Kidney (tissue), 14 donors: ENCODE results near the gene SPTB. TPM values are rescaled to one million over a fixed set of nuclear protein-coding genes. Genes with fewer than 3 reads are reported as not detected.

Experiments
- DNase-seq, 5 donors: peaks; one replicate each; pipeline ENCODE4 v3.0.0-alpha.2; 2013 to 2020
- FAIRE-seq: peaks from 2 replicates; lab custom pipeline; 2012; peaks lifted over from hg19 to GRCh38; lab: Jason Lieb, UNC
- H3K27ac ChIP-seq, 2 donors: one replicate each; pipeline ENCODE4 v1.7.0; 2013; ENCODE audit warnings: low read depth in 2 of 2, low read length in 2 of 2, inconsistent platforms in 1 of 2
- H3K27me3 ChIP-seq: one replicate; pipeline ENCODE4 v1.7.1; 2013; ENCODE audit warnings: low read length, inconsistent platforms; ENCODE audit not compliant: control insufficient read depth, insufficient read depth
- H3K36me3 ChIP-seq, 3 donors: one replicate each; pipeline versions ENCODE4 v1.7.0 to v1.7.1; 2013; ENCODE audit warnings: low read length in 3 of 3, control low read depth in 1 of 3, inconsistent platforms in 1 of 3; ENCODE audit not compliant: insufficient read depth in 3 of 3, control insufficient read depth in 2 of 3
- H3K4me1 ChIP-seq, 3 donors: one replicate each; pipeline versions ENCODE4 v1.7.0 to v1.7.1; 2013; ENCODE audit warnings: low read length in 3 of 3, inconsistent platforms in 1 of 3, low read depth in 1 of 3; ENCODE audit not compliant: control insufficient read depth in 2 of 3, insufficient read depth in 2 of 3
- H3K4me3 ChIP-seq, 3 donors: one replicate each; pipeline versions ENCODE4 v1.7.0 to v1.8.1; 2013; ENCODE audit warnings: low read length in 3 of 3, control low read depth in 1 of 3, inconsistent platforms in 1 of 3
- H3K9ac ChIP-seq, 3 donors: one replicate each; pipeline versions ENCODE4 v1.7.0 to v1.7.1; 2013; ENCODE audit warnings: low read length in 3 of 3, control low read depth in 1 of 3, inconsistent platforms in 1 of 3
- H3K9me3 ChIP-seq, 3 donors: one replicate each; pipeline versions ENCODE4 v1.7.0 to v1.7.1; 2013; ENCODE audit warnings: low read length in 3 of 3, control low read depth in 1 of 3, inconsistent platforms in 1 of 3; ENCODE audit not compliant: control insufficient read depth in 2 of 3, insufficient read depth in 1 of 3
- intact Hi-C: fragments of 100-400 bp; cut with DNase I; formaldehyde crosslinking; loops from one replicate; pipeline ENCODE4 v1.11.1; 2022
- polyA plus RNA-seq: library from polyadenylated mRNA; stranded (reverse); fragments of 350-450 nt; fragmentation: Illumina TruSeq; extraction: RNeasy Lipid Tissue Mini Kit (QIAGEN cat#74804); gene quantifications from one replicate; pipeline ENCODE4 v1.2.3, GENCODE V29; 2014; ENCODE audit warnings: low read depth, low replicate concordance; ENCODE audit not compliant: insufficient read depth
- total RNA-seq: library from RNA; stranded (reverse); fragmentation: NEBNext Ultra II Directional; extraction: Animal tissue kit (Norgen Biotek cat#: 25700); gene quantifications from one replicate; pipeline ENCODE4 v1.2.1, GENCODE V29; 2021
- TF ChIP-seq, protein P1 (sequence below): IDR thresholded peaks from 3 replicates; pipeline ENCODE4 v1.5.1; 2012; ENCODE audit warnings: mild to moderate bottlenecking, moderate library complexity, borderline replicate concordance; ENCODE audit not compliant: insufficient read depth; ENCODE audit errors: extremely low read depth
- donor health status: control.
- donor health status: control.
- donor health status: control.
- donor health status: control.
- donor health status: control.
- donor health status: DM: yes; HTN: yes; CAD: no.
- donor health status: Normal renal cell carcinoma (clear cell type).

The SPTB gene
- total and polyA plus RNA-seq, 2 donors from 2014 or later = 1.7 to 2.2 TPM

DNA sequence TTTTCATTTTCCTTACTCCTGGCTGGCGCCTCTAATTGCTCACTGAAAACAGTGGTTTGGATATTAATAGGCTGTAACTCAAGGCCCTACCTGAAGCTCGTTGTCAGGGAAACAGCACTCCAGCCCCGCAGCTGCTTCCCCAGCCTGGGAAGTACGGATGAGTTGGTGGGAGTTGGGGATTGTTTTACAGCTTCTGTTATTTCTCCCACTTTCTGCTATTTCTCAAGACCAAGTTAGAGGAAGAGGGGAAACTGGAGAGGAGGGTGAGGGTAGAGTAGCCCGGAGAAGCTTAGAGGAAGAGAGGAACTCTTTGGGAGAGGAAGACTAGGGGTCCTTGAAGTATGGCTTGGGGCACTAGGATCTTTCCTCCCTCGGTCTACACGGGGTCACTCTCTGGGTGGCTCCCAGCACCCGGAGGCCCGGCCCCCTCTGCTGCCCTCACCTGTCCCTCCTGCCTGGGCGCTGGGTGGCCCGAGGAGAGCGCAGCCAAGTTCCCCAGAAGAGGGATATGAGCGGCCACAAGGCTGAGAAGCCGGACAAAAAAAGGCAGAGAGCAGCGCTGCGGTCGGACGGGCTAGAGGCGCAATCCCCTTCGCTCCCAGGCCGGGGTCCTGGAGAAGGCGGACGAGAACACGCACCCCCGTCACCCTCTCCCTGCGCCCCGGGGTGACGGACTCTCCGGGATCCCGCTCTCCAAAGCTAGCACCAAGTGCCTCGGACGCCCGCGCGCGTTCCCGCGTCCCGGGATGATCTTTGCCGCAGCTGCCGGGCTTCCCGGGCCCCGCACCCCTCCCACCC, 671 bp downstream of the SPTB start:
- Histone ChIP-seq H3K4me1 (peaks cover 0 to 2% (median 0%) of the 10 kb centered on the region in 3 donors), H3K9me3 (no peaks in the 10 kb centered on the region), H3K27me3 (peaks cover 5% of the 10 kb centered on the region), H3K27ac (no peak overlapping the region), H3K4me3 (peak overlapping the region; percentile 23 to 37 (median 36)), H3K9ac (peak overlapping the region in 1 of 3 donors; percentile 46), H3K36me3 (no peaks in the 10 kb centered on the region)
- intact Hi-C loops = no loop called here
- peak in 4 of 5 donors; percentile 78 to 93 (median 82) for DNase-seq
- FAIRE-seq = no peak
- TF ChIP-seq, protein P1, sequence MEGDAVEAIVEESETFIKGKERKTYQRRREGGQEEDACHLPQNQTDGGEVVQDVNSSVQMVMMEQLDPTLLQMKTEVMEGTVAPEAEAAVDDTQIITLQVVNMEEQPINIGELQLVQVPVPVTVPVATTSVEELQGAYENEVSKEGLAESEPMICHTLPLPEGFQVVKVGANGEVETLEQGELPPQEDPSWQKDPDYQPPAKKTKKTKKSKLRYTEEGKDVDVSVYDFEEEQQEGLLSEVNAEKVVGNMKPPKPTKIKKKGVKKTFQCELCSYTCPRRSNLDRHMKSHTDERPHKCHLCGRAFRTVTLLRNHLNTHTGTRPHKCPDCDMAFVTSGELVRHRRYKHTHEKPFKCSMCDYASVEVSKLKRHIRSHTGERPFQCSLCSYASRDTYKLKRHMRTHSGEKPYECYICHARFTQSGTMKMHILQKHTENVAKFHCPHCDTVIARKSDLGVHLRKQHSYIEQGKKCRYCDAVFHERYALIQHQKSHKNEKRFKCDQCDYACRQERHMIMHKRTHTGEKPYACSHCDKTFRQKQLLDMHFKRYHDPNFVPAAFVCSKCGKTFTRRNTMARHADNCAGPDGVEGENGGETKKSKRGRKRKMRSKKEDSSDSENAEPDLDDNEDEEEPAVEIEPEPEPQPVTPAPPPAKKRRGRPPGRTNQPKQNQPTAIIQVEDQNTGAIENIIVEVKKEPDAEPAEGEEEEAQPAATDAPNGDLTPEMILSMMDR = no peak

DNA sequence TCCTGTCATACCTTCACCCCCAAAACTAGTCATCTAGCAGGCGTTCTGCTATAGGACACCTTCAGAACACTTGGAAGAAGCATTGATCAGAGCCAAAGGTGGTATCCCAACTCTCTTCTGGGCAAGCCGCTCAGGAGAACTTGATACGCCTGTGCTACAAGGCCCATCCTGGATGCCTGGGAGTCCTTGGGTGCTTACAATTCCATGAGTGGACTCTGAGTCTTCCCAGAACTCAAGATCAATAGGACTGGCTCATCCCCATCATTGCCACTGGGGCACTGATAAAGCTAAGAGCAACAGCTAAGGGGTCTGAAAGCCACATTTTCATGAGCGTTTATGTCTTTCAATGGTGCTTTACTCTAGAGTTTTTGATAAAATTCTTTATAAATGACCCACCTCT, 1.9 kb downstream of the SPTB start:
- H3K9ac ChIP-seq = no peak overlapping the region
- peaks cover 0 to 2% (median 0%) of the 10 kb centered on the region in 3 donors for H3K4me1 ChIP-seq
- intact Hi-C loops = no loop called here
- FAIRE-seq = no peak
- no peaks in the 10 kb centered on the region for H3K9me3 ChIP-seq
- TF ChIP-seq, protein P1 = no peak
- DNase-seq = no peak
- H3K36me3 ChIP-seq = no peaks in the 10 kb centered on the region
- H3K4me3 ChIP-seq = no peak overlapping the region
- H3K27ac ChIP-seq = no peak overlapping the region
- H3K27me3 ChIP-seq = peaks cover 5% of the 10 kb centered on the region

DNA sequence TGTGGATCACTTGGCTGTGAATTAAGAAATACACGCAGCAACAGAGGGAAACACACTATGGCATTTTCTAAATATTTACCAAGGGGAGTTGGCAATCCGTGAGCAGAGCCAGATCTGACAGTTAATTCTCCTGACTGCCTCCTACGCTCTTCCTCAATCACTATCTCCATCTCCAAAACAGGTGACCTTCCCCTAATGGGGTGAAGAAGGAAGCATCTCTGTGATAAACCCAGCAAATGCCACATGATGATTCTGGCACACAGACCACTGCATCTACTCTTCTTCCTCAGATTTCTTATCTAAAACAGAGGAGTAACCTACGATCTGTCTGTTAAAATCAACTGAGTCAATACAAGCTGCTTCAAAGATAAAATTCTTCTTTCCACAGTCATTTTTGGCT, 4.4 kb downstream of the SPTB start:
- Histone ChIP-seq H3K9ac (no peak overlapping the region), H3K27ac (no peak overlapping the region), H3K36me3 (no peaks in the 10 kb centered on the region), H3K4me3 (no peak overlapping the region), H3K4me1 (peaks cover 0 to 2% (median 0%) of the 10 kb centered on the region in 3 donors), H3K27me3 (peaks cover 2% of the 10 kb centered on the region), H3K9me3 (no peaks in the 10 kb centered on the region)
- intact Hi-C loops = no loop called here
- TF ChIP-seq, protein P1 = no peak
- FAIRE-seq = no peak
- no peak for DNase-seq
